Liver (tissue), 9 donors: ENCODE measurements around the gene PGM3. TPM values are rescaled to one million over a fixed set of nuclear protein-coding genes. Genes with fewer than 3 reads are reported as not detected.
"Not testable (repeated sequence)": the region's sequence is repeated elsewhere in the genome, so short reads cannot be mapped to it uniquely, and the experiment has no call there.

Source experiments
- DNase-seq: peaks from one replicate; pipeline ENCODE4 v3.0.0-alpha.2; 2017; ENCODE audit warnings: low spot score
- H3K27ac ChIP-seq, 2 donors: one replicate each; pipeline ENCODE4 v1.7.0; 2013; ENCODE audit warnings: inconsistent platforms in 2 of 2, low read length in 2 of 2, control low read depth in 1 of 2, low read depth in 1 of 2, mild to moderate bottlenecking in 1 of 2
- H3K27me3 ChIP-seq, 4 donors: one replicate each; pipeline versions ENCODE4 v1.6.1 to v1.7.0; 2013; ENCODE audit warnings: low read length in 3 of 4, inconsistent platforms in 1 of 4, mild to moderate bottlenecking in 1 of 4, moderate library complexity in 1 of 4; ENCODE audit not compliant: control insufficient read depth in 4 of 4, insufficient read depth in 4 of 4
- H3K36me3 ChIP-seq, 4 donors: one replicate each; pipeline versions ENCODE4 v1.6.1 to v1.7.0; 2013; ENCODE audit warnings: low read length in 3 of 4, mild to moderate bottlenecking in 3 of 4, low read depth in 1 of 4, moderate library complexity in 1 of 4; ENCODE audit not compliant: control insufficient read depth in 4 of 4, insufficient read depth in 3 of 4
- H3K4me1 ChIP-seq, 4 donors: one replicate each; pipeline versions ENCODE4 v1.6.1 to v1.7.0; 2013; ENCODE audit warnings: low read length in 3 of 4, mild to moderate bottlenecking in 3 of 4, moderate library complexity in 1 of 4; ENCODE audit not compliant: control insufficient read depth in 4 of 4, insufficient read depth in 4 of 4
- H3K4me3 ChIP-seq, 3 donors: one replicate each; pipeline versions ENCODE4 v1.6.1 to v1.7.0; 2013; ENCODE audit warnings: low read length in 3 of 3, control low read depth in 1 of 3, low read depth in 1 of 3, mild to moderate bottlenecking in 1 of 3
- H3K9ac ChIP-seq, 2 donors: one replicate each; pipeline ENCODE4 v1.7.0; 2013; ENCODE audit warnings: low read length in 2 of 2, mild to moderate bottlenecking in 2 of 2, moderate library complexity in 2 of 2, control low read depth in 1 of 2, low read depth in 1 of 2
- H3K9me3 ChIP-seq, 4 donors: one replicate each; pipeline versions ENCODE4 v1.6.1 to v1.7.0; 2013; ENCODE audit warnings: low read length in 3 of 4; ENCODE audit not compliant: control insufficient read depth in 4 of 4
- FOXA1 ChIP-seq: IDR thresholded peaks from 2 replicates; pipeline ENCODE4 v1.6.1; 2016; ENCODE audit warnings: antibody characterized with exemption
- FOXA2 ChIP-seq: IDR thresholded peaks from 2 replicates; pipeline ENCODE4 v1.6.1; 2016; ENCODE audit warnings: antibody characterized with exemption
- HNF4A ChIP-seq, 2 donors: conservative IDR thresholded peaks; 2 replicates each; pipeline ENCODE4 v1.6.1; 2016; ENCODE audit warnings: antibody characterized with exemption in 2 of 2, mild to moderate bottlenecking in 2 of 2
- HNF4G ChIP-seq: IDR thresholded peaks from 2 replicates; pipeline ENCODE4 v1.6.1; 2016; ENCODE audit warnings: antibody characterized with exemption
- JUND ChIP-seq, 2 donors: IDR thresholded peaks; 2 replicates each; pipeline ENCODE4 v1.6.1; 2016; ENCODE audit warnings: antibody characterized with exemption in 2 of 2
- NR2F2 ChIP-seq: IDR thresholded peaks from 2 replicates; pipeline ENCODE4 v1.6.1; 2016; ENCODE audit warnings: antibody characterized with exemption
- RXRA ChIP-seq, 2 donors: IDR thresholded peaks; 2 replicates each; pipeline ENCODE4 v1.6.1; 2017 to 2018; ENCODE audit warnings: antibody characterized with exemption in 2 of 2, mild to moderate bottlenecking in 1 of 2
- SP1 ChIP-seq: IDR thresholded peaks from 2 replicates; pipeline ENCODE4 v1.6.1; 2018; ENCODE audit warnings: antibody characterized with exemption, mild to moderate bottlenecking
- TAF1 ChIP-seq: conservative IDR thresholded peaks from 2 replicates; pipeline ENCODE4 v1.6.1; 2016; ENCODE audit warnings: antibody characterized with exemption, mild to moderate bottlenecking
- YY1 ChIP-seq: IDR thresholded peaks from 2 replicates; pipeline ENCODE4 v1.6.1; 2016; ENCODE audit warnings: antibody characterized with exemption, mild to moderate bottlenecking
- WGBS: extraction: QIAGEN DNeasy Blood & Tissue Kit; methylation state at CpG from one replicate; pipeline ENCODE4 v1.1.7; 2013; 5-methylcytosine and 5-hydroxymethylcytosine counted together
- polyA plus RNA-seq, 2 donors: library from polyadenylated mRNA; stranded (reverse) in 1 of 2; unstranded in 1 of 2; fragments of 200-250 nt in 1 of 2; fragments of >200 nt in 1 of 2; fragmentation: Nextera tagmentation in 1 of 2; extraction: Ambion mirVana in 1 of 2; gene quantifications; one replicate each; pipeline versions ENCODE4 v1.2.1 to v1.2.3, GENCODE V29; 2013 to 2015
- total RNA-seq, 2 donors: library from RNA; depleted of rRNA; stranded (reverse); fragments of >200 nt; gene quantifications; one replicate each; pipeline ENCODE4 v1.2.3, GENCODE V29; 2014
- TF ChIP-seq, protein P1 (sequence below): IDR thresholded peaks from 2 replicates; pipeline ENCODE4 v1.6.1; 2016; ENCODE audit warnings: antibody characterized with exemption
- TF ChIP-seq, protein P2 (sequence below): IDR thresholded peaks from 2 replicates; pipeline ENCODE4 v1.6.1; 2016; ENCODE audit warnings: antibody characterized with exemption
- TF ChIP-seq, protein P3 (sequence below): fragments of 150-350 bp; IDR thresholded peaks from 2 replicates; pipeline ENCODE4 v1.5.1; 2017; ENCODE audit warnings: improper control_type of control experiment, low read depth, low read length; ENCODE audit not compliant: missing input control
- TF ChIP-seq, protein P4 (sequence below): IDR thresholded peaks from 2 replicates; pipeline ENCODE4 v1.6.1; 2016; ENCODE audit warnings: antibody characterized with exemption
- TF ChIP-seq, protein P5 (sequence below): IDR thresholded peaks from 2 replicates; pipeline ENCODE4 v1.6.1; 2016; ENCODE audit warnings: antibody characterized with exemption, mild to moderate bottlenecking
- donor health status: healthy.
- donor health status: healthy.
- donor health status: healthy.
- donor health status: healthy.
- donor health status: healthy.

Gene PGM3
- total and polyA plus RNA-seq, 4 donors, result 14.7 to 61.1 (median 26.0) TPM

DNA sequence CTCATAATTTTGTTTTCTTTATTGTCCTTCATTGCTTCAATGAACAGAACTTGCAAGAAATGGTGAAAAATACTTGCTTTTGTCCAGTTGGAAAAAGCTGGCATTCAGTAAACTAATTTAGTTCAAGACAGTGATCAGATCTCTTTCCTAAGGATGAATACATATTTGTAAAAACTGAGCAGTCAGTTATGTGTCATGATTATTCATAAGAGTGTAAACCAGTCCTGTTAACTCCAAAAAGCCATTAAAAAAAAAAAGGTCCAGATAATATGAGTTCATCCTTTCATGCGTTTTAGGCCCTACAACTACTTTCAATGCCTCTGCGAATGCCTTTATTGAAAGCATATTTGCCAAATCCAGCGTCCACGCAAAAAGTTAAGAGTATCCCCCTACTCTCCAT, 609 bp downstream of the PGM3 start (continued):
- TF ChIP-seq, protein P1, sequence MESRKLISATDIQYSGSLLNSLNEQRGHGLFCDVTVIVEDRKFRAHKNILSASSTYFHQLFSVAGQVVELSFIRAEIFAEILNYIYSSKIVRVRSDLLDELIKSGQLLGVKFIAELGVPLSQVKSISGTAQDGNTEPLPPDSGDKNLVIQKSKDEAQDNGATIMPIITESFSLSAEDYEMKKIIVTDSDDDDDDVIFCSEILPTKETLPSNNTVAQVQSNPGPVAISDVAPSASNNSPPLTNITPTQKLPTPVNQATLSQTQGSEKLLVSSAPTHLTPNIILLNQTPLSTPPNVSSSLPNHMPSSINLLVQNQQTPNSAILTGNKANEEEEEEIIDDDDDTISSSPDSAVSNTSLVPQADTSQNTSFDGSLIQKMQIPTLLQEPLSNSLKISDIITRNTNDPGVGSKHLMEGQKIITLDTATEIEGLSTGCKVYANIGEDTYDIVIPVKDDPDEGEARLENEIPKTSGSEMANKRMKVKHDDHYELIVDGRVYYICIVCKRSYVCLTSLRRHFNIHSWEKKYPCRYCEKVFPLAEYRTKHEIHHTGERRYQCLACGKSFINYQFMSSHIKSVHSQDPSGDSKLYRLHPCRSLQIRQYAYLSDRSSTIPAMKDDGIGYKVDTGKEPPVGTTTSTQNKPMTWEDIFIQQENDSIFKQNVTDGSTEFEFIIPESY, result no peak
- no peak for TF ChIP-seq HNF4A (conservative IDR thresholded peaks at IDR 0.05)

DNA sequence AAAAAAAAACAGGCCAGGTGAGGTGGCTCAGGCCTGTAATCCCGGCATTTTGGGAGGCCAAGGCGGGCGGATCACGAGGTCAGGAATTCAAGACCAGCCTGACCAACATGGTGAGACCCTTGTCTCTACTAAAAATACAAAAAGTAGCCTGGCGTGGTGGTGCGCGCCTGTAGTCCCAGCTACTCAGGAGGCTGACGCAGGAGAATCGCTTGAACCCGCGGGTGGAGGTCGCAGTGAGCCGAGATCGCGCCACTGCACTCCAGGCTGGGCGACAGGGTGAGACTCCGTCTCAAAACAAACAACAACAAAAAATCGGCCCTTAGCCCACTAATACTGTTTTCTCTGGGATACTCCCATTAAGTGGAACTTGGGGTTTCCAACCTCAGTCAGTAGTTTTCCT, 1.1 kb downstream of the PGM3 start:
- DNase-seq, result not testable (repeated sequence)

DNA sequence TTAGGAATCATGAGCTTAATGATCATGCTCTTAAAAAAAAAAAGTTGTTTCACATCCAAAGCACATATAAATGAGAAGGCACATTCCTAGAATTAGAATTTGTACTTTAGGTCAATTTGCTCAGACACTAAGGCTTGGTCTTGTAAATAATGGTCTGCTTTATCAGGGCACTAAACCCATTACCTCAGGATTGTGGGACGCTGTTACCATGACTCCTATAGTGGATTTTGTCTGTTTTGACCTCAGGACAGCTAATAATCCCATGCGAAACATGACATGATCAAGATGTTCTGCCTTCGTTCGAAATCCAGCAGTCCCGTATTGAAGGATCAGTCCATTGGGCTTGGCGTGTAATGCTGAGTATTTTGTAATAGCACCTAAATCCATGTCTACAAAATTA, 2.4 kb downstream of the PGM3 start:
- no peak for DNase-seq
- Histone ChIP-seq H3K4me1 (peaks cover 15 to 26% (median 19%) of the 10 kb centered on the region in 4 donors), H3K9ac (no peak overlapping the region), H3K27me3 (no peaks in the 10 kb centered on the region), H3K9me3 (no peaks in the 10 kb centered on the region), H3K27ac (peak overlapping the region; percentile 5 to 35), H3K4me3 (peak overlapping the region in 1 of 3 donors; percentile 33), H3K36me3 (peaks cover 3 to 24% (median 18%) of the 10 kb centered on the region in 4 donors)
- TF ChIP-seq RXRA (IDR thresholded peaks at IDR 0.05) (peak; percentile 42 to 47), SP1 (peak; percentile 49), YY1 (peak; percentile 19), HNF4A (conservative IDR thresholded peaks at IDR 0.05) (peak; percentile 63 to 86)
- TF ChIP-seq, protein P2, sequence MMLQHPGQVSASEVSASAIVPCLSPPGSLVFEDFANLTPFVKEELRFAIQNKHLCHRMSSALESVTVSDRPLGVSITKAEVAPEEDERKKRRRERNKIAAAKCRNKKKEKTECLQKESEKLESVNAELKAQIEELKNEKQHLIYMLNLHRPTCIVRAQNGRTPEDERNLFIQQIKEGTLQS, result no peak
- TF ChIP-seq, protein P3, sequence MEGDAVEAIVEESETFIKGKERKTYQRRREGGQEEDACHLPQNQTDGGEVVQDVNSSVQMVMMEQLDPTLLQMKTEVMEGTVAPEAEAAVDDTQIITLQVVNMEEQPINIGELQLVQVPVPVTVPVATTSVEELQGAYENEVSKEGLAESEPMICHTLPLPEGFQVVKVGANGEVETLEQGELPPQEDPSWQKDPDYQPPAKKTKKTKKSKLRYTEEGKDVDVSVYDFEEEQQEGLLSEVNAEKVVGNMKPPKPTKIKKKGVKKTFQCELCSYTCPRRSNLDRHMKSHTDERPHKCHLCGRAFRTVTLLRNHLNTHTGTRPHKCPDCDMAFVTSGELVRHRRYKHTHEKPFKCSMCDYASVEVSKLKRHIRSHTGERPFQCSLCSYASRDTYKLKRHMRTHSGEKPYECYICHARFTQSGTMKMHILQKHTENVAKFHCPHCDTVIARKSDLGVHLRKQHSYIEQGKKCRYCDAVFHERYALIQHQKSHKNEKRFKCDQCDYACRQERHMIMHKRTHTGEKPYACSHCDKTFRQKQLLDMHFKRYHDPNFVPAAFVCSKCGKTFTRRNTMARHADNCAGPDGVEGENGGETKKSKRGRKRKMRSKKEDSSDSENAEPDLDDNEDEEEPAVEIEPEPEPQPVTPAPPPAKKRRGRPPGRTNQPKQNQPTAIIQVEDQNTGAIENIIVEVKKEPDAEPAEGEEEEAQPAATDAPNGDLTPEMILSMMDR, result no peak
- WGBS, result 47% methylated on average over 6 of the region's 6 CpGs

More for the DNA sequence above, 1.1 kb downstream of the PGM3 start:
- not testable (repeated sequence) for H3K9me3 ChIP-seq, H3K27me3 ChIP-seq
- H3K27ac ChIP-seq, result peak overlapping the region in 1 of 2 donors; percentile 81
- WGBS, result 78% methylated on average over 17 of the region's 18 CpGs
- H3K4me1 ChIP-seq, result peaks cover 15 to 26% (median 19%) of the 10 kb centered on the region in 4 donors
- peak overlapping the region; percentile 93 to 99 (median 98) for H3K4me3 ChIP-seq
- peak overlapping the region; percentile 82 to 94 for H3K9ac ChIP-seq
- H3K36me3 ChIP-seq, result peaks cover 1 to 25% (median 15%) of the 10 kb centered on the region in 4 donors

DNA sequence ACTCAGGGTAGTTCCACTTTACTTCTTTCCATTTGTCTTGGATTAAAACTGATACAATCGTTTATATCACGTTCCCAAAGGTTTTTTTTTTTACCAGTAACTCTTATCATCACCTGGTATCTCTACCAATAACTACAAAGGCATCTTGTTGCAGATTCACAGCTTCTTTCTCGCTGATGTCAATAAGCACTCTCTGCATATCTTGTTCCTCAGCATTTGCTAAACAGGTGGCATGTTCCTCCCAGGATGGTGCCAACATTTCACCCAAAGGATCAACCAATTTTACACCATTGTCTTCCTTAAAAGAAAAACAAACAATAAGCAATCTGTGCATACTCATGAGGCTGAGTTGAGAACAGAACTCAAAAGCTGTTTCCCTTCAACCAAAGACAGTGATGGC, 4.6 kb downstream of the PGM3 start:
- no peak overlapping the region for H3K4me3 ChIP-seq
- no peak overlapping the region for H3K27ac ChIP-seq
- WGBS, result 77% methylated on average over 3 of the region's 3 CpGs
- no peaks in the 10 kb centered on the region for H3K9me3 ChIP-seq
- H3K4me1 ChIP-seq, result peaks cover 12 to 18% (median 14%) of the 10 kb centered on the region in 4 donors
- peaks cover 4 to 37% (median 23%) of the 10 kb centered on the region in 4 donors for H3K36me3 ChIP-seq
- no peak for DNase-seq
- H3K27me3 ChIP-seq, result no peaks in the 10 kb centered on the region
- no peak overlapping the region for H3K9ac ChIP-seq
- TF ChIP-seq SP1 (no peak), FOXA1 (no peak), RXRA (IDR thresholded peaks at IDR 0.05) (no peak), JUND (IDR thresholded peaks at IDR 0.05) (no peak), NR2F2 (no peak), FOXA2 (no peak), TAF1 (no peak), HNF4G (no peak), HNF4A (conservative IDR thresholded peaks at IDR 0.05) (no peak)
- TF ChIP-seq, protein P3, result no peak
- TF ChIP-seq, protein P4, sequence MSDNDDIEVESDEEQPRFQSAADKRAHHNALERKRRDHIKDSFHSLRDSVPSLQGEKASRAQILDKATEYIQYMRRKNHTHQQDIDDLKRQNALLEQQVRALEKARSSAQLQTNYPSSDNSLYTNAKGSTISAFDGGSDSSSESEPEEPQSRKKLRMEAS, result no peak
- TF ChIP-seq, protein P2, result no peak
- TF ChIP-seq, protein P5, sequence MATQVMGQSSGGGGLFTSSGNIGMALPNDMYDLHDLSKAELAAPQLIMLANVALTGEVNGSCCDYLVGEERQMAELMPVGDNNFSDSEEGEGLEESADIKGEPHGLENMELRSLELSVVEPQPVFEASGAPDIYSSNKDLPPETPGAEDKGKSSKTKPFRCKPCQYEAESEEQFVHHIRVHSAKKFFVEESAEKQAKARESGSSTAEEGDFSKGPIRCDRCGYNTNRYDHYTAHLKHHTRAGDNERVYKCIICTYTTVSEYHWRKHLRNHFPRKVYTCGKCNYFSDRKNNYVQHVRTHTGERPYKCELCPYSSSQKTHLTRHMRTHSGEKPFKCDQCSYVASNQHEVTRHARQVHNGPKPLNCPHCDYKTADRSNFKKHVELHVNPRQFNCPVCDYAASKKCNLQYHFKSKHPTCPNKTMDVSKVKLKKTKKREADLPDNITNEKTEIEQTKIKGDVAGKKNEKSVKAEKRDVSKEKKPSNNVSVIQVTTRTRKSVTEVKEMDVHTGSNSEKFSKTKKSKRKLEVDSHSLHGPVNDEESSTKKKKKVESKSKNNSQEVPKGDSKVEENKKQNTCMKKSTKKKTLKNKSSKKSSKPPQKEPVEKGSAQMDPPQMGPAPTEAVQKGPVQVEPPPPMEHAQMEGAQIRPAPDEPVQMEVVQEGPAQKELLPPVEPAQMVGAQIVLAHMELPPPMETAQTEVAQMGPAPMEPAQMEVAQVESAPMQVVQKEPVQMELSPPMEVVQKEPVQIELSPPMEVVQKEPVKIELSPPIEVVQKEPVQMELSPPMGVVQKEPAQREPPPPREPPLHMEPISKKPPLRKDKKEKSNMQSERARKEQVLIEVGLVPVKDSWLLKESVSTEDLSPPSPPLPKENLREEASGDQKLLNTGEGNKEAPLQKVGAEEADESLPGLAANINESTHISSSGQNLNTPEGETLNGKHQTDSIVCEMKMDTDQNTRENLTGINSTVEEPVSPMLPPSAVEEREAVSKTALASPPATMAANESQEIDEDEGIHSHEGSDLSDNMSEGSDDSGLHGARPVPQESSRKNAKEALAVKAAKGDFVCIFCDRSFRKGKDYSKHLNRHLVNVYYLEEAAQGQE, result no peak
